GM18502 (cell line): ENCODE measurements around the gene ZNF346.
A peak's percentile ranks its signal among the peaks of the same experiment; 100 is the strongest.
"Not testable (repeated sequence)": the region's sequence is repeated elsewhere in the genome, so short reads cannot be mapped to it uniquely, and the experiment has no call there.

Source experiments
- ATAC-seq: cut with Tn5 transposase; IDR thresholded peaks from one replicate; pipeline ENCODE4 v1.9.1; 2021; ENCODE audit warnings: mild to moderate bottlenecking; ENCODE audit not compliant: unreplicated experiment, poor library complexity

ZNF346 gene

DNA sequence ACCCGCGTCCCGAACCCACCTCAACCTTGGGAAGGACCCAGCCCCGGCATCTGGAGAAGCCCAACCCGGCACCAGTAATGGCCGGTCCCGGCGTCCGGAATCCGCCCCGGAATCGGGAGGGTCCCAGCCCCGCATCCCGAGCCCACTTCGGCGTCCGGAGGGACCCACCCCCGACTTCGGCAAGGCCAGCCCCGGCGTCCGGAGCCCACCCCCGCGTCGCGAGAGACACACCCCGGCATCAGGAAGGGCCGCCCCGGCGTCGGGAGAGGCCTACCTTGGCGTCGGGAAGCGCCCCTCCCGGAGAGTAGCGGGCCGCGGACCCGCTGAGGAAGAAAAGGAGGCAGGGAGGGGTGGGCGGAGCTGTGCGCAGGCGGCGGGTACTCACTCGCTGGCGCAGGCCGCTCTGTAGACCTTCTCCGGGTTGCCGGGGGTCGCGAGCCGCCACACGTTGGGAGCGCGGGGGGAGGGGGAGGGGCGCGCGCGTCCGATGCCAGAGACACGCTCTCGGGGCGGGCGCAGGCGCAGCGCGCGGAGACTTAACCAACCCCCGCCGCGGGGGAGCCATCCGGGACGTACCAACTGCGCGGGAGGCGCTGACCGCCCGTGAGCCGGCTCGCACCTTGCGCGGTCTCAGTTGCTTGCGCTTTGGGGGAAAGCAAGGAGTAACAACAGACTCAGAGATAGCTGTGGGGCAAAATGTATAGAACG is 16.1 kb upstream of the ZNF346 start, which contains the start of gene UIMC1:
UIMC1 (minus strand) TSS at position 515 of the 708 bp plus-strand sequence. CDS start 24,164 bp downstream, outside the sequence.
- peak; percentile 73 for ATAC-seq

DNA sequence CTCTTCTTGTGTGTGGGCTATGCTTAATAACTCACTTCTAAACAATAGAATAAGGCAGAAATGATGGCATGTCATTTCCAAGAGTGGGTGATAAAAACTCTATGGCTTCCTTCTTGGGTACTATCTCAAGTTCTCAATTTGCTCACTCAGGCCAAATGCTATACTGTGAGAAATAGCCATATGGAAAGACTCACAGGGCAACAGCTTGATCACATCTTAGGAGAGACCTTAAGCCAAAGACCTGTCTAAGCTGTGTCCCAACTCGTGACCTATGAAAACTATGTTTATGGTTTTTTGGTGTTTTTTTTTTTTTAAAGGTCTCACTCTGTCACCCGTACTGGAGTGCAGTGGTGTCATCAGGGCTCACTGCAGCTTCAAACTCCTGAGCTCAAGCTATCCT is 13.8 kb upstream of the ZNF346 start:
- no peak for ATAC-seq

DNA sequence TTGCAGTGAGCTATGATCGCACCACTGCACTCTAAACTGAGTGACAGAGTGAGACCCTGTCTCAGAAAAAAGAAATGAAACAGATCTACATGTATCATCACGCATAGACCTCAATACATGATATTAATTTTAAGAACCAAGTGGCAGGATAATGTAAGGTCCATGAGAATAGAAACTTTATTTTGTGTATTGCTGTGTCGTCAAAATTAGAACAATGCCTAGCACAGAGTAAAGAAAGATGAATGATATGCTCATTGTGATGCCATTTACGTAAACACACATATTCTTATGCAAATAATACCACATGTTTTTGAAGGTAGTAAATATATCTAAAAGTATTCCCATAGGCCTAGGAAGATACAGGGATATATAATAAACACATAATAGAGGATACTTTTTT is 12.3 kb upstream of the ZNF346 start:
- no peak for ATAC-seq

DNA sequence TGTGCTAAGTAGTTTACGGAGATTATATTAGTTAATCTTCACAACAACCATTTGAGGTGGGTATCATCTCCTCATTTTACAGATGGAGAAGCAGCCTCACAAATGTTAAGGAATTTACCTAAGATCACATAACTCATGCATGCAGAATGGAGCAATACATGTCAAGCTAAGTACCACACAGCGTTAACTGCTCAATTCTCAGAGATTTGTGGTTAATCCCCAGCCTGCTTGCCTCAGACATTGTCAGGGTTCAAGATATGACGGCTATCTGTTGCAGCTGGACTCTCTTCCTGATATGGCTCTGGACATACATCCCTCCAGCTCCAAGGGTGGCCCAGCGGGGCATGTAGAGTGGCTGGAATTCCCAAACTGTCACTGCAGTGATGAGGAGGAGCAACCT is 7.3 kb upstream of the ZNF346 start:
- no peak for ATAC-seq

DNA sequence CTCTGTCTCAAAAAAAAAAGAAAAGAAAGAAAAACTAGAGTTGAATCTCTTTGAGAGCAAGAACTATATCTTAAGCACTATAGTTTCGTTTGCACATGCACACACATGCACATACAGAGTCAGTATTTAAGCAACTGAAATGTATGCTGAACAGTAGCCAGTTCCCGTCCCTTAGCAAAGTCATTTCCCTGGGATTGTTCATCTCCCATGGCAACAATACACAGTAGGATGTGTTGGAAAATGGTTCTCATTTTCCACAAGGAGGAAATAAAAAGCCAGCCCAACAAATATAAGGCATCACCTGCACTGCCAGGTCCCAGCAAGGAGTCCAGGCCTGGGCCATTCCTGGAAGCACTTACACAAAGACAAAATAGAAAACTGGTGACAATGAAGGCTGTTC is 4.2 kb upstream of the ZNF346 start:
- ATAC-seq = no peak

DNA sequence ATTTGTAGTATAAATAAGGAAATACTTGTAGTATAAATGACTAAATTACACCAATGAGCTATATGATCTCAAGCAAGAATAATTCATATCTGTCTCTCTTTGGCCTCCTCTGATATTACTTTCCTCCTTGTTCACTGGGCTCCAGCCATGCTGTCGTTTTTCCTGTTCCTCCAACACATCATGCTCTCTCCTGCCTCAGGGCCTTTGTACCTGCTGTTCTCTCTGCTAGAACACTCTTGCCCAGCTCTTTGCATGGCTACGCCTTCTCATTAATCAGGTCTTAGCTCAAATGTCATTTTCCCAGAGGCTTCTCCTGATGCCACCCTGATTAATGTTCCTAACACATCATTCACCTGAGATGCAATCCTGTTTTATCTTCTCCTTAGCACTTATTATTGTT is 2.5 kb upstream of the ZNF346 start:
- no peak for ATAC-seq

DNA sequence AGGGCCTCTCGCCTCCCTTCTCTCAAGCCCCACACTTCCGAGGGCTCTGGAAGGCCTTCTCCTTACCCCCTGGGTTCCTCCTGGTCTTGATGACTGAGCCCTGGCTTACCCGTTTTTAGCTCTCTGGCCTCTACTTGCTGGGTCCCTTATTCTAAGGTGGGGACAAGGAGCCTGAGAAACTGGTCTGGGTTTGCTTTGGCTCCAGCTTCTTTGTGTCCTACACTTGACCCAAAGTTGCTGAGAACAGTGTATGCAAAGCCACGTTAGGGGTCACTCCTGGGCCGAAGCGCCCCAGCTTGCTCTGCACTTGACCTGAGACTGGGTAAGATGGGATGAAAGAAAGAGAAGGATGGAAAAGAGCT is 788 bp downstream of the ZNF346 start:
- peak; percentile 30 for ATAC-seq

DNA sequence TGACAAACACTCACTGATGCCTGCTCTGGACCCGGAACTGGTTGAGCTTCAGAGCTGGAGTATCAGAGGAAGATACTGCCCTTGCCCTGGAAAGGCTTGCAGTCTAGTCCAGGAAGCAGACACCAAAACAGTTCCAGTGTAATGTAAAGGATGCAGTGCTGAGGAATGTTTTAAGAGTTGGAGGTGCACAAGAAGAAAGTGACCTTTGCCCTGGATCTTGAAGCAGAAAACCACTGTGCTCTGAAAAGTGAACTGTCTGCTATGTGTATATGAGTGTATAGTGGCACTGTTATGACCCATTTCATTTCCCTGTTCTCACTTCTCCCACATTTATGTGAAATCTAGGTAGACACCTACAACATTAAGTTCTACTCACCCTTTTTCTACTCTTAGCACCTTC is 2.1 kb downstream of the ZNF346 start:
- no peak for ATAC-seq

DNA sequence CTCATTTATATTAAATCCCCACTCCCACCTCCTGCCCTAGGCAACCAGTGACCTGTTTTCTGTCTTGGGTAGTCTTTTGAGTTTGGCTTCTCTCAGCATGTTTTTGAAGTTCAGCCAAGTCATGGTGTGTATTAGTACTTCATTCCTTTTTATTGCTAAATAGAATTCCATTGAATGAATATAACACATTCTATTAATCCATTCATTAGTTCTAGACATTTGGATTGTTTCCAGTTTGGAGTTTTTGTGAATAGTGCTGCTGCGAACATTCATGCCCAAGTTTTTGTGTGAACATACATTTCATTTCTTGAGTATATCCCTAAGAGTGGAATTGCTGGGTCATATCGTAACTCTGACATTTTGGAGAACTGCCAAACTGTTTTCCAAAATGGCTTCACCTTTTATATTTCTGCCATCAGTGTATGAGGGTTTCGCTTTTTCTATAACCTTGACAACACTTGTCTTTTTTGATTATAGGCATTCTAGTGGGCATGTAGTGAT is 2.7 kb downstream of the ZNF346 start:
- no peak for ATAC-seq

DNA sequence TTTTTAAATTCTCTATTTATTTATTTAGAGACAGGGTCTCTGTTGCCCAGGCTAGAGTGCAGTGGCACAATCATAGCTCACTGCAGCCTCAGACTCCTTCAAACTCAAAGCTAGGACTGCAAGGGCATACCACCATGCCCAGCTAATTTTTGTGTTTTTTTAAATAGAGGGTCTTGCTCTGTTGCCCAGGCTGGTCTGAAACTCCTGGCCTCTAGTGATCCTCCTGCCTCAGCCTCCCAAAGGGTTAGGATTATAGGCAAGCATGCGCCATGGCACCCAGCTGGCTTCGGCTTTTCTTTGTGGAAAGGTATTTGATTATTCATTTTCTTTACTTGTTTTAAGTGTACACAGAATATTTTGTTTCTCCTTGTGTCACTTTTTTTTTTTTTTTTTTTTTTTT is 5.2 kb downstream of the ZNF346 start:
- ATAC-seq = no peak

DNA sequence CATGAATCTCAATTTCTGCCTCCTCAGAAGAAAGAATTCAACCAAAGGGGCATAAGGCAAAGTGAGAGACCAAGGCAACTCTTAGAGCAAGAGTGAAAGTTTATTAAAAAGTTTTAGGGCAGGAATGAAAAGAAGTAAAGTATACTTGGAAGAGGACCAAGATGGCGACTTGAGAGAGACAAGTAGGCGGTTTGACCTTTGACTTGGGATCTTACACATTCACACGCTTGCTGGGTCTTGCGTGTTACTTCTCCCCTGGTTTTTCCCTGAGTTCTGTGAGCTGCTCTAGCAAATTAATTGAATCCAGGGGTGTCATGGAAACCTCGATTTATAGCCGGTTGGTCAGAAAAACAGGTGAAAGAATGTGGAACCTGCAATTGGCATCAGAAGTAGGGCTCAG is 7.0 kb downstream of the ZNF346 start:
- ATAC-seq = no peak

DNA sequence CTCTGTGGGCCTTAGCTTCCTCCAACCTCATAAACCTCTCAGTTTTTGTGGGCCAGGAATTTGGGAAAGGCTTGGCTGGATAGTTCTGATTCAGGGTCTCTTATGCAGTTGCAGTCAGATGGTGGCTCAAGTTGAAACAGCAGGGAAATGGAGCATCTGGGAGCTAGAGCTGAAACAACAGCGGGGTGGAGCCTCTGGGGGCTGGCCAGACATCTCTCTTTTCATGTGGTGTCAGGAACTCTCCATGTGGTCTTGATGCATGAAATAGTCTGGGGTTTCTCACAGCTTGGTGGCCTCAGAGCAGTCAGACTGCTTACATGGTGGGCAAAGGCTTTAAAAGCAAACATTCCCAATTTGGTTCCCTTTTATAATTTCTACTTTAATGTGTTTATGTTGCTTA is 13.5 kb downstream of the ZNF346 start:
- ATAC-seq = no peak

DNA sequence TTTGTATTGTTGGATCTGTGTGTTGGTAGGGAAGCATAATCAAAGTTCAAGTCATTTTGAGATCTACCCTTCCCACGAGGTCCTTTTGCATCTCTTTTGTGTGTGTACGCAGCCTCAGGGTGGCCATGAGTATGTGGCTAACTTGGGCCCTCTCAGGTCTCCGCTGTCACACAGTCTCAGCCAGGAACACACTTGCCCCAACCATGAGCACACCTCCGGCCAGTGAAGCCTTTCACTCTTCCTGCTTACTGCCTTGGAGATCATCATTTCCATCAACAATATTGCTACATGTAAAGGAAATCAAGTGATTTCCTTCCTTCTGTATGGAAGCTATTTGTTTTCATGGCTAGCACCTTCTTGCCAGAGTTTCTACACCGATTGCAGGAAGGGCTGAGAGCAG is 13.9 kb downstream of the ZNF346 start:
- no peak for ATAC-seq

DNA sequence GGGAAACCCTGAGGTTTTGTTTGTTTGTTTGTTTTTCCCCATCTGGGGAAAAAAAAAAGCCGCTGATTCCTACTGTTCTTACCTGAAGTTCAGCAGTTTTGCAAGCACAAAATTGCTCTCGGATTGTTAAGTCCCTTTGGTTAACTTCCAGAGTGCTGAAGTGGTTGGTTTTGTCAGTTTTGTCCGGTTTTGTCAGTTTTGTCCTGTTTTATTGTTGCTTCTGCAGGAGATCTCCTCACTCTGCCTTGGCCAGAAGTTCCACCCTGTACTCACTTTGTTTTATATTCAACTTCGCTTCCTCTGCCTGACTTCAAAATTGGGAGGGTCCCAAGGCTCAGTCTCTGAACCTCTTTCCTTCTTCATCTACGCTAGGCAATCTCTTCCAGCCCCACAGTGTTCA is 14.4 kb downstream of the ZNF346 start:
- no peak for ATAC-seq

DNA sequence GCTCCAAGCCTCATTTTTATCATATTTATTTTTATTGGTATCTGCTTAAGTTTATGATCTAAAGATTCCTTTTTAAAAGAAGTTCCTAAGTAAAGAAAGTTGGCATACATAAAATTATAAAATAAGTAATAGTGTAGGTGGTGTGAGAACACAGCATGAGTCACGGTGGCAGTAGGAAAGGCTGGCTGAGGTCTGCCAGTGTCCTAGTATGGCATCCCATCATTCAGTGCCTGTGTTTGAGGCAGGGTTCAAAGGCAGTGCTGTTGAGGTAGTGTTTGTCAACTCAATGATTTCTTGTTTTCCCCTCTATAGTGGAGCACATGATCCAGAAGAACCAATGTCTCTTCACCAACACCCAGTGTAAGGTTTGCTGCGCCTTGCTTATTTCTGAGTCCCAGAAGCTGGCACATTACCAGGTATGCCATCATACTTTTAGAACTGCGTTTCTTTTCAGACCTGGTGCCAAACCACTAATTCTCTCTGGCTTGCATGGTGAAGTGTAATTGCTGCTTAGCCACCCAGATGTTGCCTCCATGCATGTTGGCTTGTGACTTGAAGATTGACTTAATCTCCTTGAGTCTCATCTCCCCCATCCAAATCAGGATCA is 18.4 kb downstream of the ZNF346 start:
- no peak for ATAC-seq

DNA sequence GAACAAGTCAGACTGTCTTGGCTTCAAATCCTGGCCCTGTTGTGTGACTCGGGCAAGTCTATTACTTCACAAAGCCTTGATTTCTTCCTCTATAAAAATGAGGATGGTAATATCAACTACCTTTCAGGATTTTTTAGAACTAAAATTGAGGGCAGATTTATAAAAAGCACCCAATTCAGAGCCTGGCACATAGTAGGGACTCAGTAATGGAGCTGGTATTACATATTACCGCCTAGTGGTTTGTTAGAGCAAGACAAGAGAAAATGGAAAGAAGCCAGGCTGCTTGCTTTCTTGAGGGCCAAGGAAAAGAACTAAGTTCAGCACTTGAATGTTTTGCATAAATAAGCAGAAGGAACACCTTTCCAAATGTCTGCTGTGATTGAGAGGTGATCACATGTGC is 19.4 kb downstream of the ZNF346 start:
- no peak for ATAC-seq

DNA sequence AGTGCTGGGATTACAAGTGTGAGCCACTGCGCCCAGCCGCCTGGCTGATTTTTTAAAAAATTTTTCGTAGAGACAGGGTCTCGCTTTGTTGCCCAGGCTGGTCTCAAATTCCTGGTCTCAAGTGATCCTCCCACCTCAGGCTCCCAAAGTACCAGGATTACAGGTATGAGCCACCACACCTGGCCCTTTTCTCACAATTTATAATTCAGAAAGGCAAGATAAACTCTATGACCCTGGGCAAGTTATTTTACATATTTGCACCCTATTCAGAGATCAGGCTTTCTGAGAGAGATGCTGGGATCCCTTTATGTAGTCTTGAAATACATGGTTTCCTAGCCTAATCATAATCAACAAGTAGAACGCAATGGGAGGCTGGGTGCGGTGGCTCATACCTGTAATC is 20.6 kb downstream of the ZNF346 start:
- no peak for ATAC-seq

DNA sequence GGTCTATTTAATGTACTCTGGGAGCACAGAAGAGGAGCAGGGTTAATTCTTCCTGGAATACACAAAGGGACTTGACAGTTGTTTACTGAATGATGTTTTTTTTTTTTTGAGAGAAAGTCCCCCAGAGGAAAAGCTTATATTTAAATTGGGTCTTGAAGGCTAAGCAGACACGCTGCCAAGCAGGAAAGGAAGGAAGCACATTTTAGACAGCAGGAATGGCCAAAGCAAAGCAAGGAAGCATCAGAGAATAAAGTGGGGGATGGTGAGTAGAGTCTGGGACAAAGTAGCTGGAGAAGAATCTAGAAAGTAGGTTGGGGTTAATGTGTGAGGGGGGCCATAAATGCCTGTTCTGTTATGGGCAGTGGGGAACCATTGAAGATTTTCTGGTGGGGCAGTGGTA is 21.5 kb downstream of the ZNF346 start:
- no peak for ATAC-seq

DNA sequence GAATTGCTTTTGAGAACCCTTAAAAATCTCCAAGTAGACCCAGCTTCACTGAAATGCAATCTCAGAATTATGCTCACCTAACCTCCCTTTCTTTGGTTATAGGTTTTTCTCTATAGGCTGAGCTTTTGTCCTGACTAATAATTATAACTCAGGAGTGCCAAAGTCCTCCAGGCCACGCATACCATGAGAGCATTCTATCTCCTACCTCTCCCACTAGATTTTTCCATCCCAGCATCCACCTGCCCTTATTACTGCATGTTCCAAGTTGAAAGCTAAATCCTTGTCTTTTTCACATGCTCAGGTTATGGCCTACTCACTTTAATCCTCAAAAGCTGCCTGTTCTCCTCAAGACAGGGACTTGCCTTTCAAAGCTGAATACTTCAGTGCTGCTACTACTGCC is 22.1 kb downstream of the ZNF346 start:
- ATAC-seq = no peak

DNA sequence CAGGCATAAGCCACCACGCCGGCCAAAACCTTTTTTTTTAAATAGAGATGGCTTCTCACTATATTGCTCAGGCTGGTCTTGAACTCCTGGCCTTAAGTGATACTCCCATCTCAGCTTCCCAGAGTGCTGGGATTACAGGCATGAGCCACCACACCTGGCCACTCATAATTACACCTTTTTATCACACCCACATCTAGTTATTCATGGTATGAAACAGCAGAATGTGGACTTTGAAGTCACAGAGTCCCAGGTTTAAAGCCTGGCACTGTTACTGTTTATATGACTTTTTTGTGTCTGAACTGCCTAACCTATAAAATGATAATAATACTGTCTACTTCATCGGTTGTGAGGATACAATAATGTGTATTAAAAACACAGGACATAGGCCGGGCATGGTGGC is 23.1 kb downstream of the ZNF346 start:
- no peak for ATAC-seq

DNA sequence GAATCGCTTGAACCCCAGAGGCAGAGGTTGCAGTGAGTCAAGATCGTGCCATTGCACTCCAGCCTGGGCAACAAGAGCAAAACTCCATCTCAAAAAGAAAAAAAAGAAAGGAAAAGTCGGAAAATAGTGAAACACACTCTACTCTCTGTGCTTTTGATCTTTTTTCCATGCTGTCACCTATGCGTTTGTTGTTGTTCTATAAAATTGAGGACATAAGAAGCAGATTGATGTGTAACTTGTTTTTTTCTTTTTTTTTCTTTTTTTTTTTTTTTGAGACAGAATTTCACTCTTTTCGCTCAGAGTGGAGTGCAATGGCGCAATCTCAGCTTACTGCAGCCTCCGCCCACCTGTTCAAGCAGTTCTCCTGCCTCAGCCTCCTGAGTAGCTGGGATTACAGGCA is 26.0 kb downstream of the ZNF346 start:
- not testable (repeated sequence) for ATAC-seq

DNA sequence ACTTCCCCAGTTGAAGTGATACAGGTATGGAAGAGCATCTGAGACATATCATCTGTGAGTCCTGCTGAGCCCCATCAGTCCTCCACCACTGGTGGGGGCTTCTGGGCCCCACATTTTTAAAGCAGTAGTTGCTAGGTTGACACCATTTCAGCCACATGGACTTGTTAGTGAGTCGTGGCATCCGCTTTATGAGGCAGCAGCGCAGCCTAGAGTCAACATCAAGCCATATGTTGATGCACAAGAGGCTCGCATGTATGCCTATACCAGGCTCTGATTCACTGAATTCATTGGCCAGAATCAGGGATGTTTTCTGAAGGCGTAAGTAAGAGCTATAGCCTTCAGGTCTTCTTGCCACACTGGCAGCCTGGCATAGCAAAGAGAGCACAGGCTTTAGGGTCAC is 26.8 kb downstream of the ZNF346 start:
- ATAC-seq = no peak
